Measurements from ENCODE around the gene MYLK4. TPM values are rescaled to one million over a fixed set of nuclear protein-coding genes. Genes with fewer than 3 reads are reported as not detected.

The MYLK4 gene
- total RNA-seq, 1 donor from 2014 or later: 1.1 TPM

DNA sequence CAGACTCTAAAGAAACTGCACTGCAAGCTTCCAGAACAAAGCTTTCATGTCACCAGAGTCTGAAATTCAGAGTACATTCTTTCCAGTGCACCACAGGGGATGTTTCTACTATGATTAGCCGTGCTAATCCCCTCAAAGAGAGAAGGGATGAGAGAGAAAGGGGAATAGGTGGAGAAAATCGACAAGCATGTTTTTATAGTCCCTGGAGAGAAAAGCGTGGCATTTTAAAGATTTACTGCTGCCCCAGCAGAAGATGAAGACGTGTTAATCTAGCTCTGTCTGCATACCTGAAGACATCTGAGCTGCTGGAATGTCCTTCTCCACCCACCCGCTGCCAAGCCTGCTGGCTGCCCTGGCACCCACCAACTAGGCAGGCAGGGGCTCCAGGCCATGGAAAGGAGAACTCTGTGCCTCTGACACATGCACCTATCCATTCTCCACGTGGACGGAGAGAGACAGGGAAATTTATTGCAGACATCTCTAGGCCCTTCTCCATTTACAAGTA lies 4.1 kb downstream of the MYLK4 start:
- H3K36me3 Mint-ChIP-seq (ENCODE audit: low read depth): no peaks in the 10 kb centered on the region

DNA sequence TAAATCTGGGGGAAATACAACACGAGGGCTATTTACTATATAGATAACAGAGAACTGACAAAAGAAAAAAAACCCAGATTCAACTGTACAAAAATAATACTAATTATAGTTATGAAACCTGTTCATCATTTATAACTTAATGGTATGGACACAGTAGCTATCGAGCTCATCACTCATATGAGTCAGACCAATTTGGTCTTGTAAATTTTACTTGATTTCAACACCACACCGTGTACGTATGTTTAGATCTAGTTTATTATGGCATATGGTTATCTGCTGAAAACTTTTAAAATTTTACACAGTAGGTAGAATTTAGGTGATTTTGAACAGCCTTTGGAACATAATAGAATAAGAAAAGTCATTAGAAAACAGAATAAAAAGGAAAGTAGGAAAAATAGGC lies 5.5 kb downstream of the MYLK4 start:
- Mint-ChIP-seq H3K9me3 (ENCODE audit: low read depth) (no peaks in the 10 kb centered on the region), H3K4me1 (ENCODE audit: low read depth) (peaks cover 55% of the 10 kb centered on the region), H3K36me3 (ENCODE audit: low read depth) (no peaks in the 10 kb centered on the region), H3K4me3 (ENCODE audit: unreplicated experiment) (no peak overlapping the region), H3K27me3 (ENCODE audit: low read depth) (no peaks in the 10 kb centered on the region), H3K27ac (ENCODE audit: unreplicated experiment) (peak overlapping the region; percentile 3)
- TF ChIP-seq, protein P1, sequence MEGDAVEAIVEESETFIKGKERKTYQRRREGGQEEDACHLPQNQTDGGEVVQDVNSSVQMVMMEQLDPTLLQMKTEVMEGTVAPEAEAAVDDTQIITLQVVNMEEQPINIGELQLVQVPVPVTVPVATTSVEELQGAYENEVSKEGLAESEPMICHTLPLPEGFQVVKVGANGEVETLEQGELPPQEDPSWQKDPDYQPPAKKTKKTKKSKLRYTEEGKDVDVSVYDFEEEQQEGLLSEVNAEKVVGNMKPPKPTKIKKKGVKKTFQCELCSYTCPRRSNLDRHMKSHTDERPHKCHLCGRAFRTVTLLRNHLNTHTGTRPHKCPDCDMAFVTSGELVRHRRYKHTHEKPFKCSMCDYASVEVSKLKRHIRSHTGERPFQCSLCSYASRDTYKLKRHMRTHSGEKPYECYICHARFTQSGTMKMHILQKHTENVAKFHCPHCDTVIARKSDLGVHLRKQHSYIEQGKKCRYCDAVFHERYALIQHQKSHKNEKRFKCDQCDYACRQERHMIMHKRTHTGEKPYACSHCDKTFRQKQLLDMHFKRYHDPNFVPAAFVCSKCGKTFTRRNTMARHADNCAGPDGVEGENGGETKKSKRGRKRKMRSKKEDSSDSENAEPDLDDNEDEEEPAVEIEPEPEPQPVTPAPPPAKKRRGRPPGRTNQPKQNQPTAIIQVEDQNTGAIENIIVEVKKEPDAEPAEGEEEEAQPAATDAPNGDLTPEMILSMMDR (IDR thresholded peaks at IDR 0.05): no peak
- DNase-seq (ENCODE audit: low spot score): no peak

More for the DNA sequence above, 4.1 kb downstream of the MYLK4 start:
- no peak for DNase-seq (ENCODE audit: low spot score)
- H3K9me3 Mint-ChIP-seq (ENCODE audit: low read depth): no peaks in the 10 kb centered on the region
- H3K4me1 Mint-ChIP-seq (ENCODE audit: low read depth): peaks cover 55% of the 10 kb centered on the region
- no peaks in the 10 kb centered on the region for H3K27me3 Mint-ChIP-seq (ENCODE audit: low read depth)
- H3K4me3 Mint-ChIP-seq (ENCODE audit: unreplicated experiment): no peak overlapping the region
- TF ChIP-seq, protein P1 (IDR thresholded peaks at IDR 0.05): no peak
- peak overlapping the region; percentile 78 for H3K27ac Mint-ChIP-seq (ENCODE audit: unreplicated experiment)

DNA sequence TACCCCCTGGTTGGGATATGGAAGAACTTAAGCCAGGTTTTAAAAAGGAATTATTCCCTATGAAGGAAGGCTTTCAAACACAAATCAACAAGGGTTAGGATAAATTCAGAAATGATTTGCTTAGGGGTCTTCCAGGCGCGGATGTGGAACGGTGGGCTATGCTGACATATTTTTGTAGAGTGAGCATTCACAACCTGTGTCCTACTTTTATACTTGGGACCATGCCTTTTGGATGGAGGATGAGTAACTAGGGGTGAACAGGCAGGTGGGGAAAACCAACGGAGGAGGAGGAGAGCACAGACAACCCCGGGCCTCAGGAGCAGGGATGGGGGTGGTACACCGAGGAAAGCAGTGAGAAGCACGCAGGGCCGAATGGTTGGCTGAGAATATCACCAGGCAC lies 5.9 kb downstream of the MYLK4 start:
- H3K36me3 Mint-ChIP-seq (ENCODE audit: low read depth): no peaks in the 10 kb centered on the region
- H3K9me3 Mint-ChIP-seq (ENCODE audit: low read depth): no peaks in the 10 kb centered on the region
- TF ChIP-seq, protein P1 (IDR thresholded peaks at IDR 0.05): no peak
- no peaks in the 10 kb centered on the region for H3K27me3 Mint-ChIP-seq (ENCODE audit: low read depth)
- H3K27ac Mint-ChIP-seq (ENCODE audit: unreplicated experiment): no peak overlapping the region
- no peak for DNase-seq (ENCODE audit: low spot score)
- H3K4me3 Mint-ChIP-seq (ENCODE audit: unreplicated experiment): no peak overlapping the region
- peaks cover 53% of the 10 kb centered on the region for H3K4me1 Mint-ChIP-seq (ENCODE audit: low read depth)

DNA sequence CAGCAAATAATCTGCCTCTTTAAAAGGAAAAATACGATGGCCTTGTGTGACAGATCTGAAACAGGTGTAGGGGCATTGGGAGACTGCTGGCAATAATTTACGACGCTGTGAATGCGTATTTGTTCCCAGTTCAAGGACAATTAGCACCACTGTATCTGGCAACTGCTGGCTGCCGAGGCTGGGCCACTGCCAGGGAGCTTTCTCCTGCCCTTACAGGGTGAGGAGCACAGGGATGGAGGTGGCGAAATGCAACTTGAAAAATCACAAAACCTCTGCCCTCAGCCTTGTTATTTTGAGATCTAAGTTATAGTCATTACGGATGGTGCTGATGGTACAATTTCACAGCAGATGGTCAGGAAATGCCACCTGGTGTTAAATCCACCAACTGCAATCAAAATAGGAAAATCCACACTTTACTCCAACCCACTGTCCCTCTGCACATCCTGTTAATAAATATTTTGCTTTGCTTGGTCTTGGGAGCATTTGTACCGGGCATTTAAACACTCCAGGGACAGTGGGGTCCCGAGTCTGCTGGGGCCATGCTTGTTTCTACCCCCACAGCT lies 6.4 kb downstream of the MYLK4 start:
- no peak for DNase-seq (ENCODE audit: low spot score)
- Mint-ChIP-seq H3K27me3 (ENCODE audit: low read depth) (no peaks in the 10 kb centered on the region), H3K36me3 (ENCODE audit: low read depth) (no peaks in the 10 kb centered on the region), H3K27ac (ENCODE audit: unreplicated experiment) (peak overlapping the region; percentile 22), H3K4me3 (ENCODE audit: unreplicated experiment) (no peak overlapping the region), H3K9me3 (ENCODE audit: low read depth) (no peaks in the 10 kb centered on the region), H3K4me1 (ENCODE audit: low read depth) (peaks cover 52% of the 10 kb centered on the region)
- TF ChIP-seq, protein P1 (IDR thresholded peaks at IDR 0.05): peak; percentile 77

DNA sequence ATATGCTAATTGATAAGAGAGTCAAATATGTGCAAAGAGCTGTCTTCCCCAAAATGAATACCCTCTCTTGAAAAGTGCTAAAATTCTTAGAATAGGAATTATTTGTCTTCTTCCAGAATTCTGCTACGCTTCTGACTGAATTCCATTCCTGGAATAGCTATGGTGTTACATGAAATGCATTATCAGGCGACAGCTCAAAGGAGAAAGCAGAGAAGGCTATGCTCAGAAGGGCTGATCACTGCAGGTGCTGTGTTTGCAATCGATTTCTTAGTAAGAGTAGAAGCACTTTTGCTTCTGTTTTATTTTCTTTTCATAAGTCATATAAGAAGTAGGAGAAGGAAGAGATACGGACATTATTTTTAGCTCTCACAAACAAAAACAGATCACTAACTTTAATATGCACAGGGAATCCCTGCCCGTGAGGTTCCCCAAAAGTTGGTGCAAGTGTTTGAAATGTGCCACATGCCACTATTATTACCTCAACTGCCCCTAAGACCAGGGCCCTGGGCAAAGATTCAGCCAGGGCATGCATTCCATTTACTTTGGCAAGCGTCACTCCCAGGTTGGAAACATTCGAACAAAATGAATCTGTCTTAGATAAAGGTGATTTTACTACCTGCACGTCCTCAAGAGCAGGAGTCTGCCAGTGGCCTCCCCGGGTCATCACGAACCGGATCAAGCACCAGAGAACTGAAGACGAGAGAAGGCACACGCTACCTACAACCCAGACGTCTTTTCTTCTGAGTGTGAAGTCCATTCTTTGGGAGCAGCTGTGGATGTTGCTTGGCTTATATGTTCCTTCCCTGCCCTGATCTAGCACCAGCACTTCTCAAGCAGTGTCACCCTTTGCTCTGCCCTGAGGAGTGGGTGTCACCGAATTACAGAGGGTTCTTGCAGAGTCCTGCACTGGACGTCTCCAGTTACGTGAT lies 7.2 kb downstream of the MYLK4 start:
- no peaks in the 10 kb centered on the region for H3K9me3 Mint-ChIP-seq (ENCODE audit: low read depth)

More for the DNA sequence above, 7.2 kb downstream of the MYLK4 start:
- Mint-ChIP-seq H3K4me1 (ENCODE audit: low read depth) (peaks cover 53% of the 10 kb centered on the region), H3K27ac (ENCODE audit: unreplicated experiment) (peak overlapping the region; percentile 55), H3K4me3 (ENCODE audit: unreplicated experiment) (no peak overlapping the region), H3K27me3 (ENCODE audit: low read depth) (no peaks in the 10 kb centered on the region), H3K36me3 (ENCODE audit: low read depth) (no peaks in the 10 kb centered on the region)
- TF ChIP-seq, protein P1 (IDR thresholded peaks at IDR 0.05): no peak
- no peak for DNase-seq (ENCODE audit: low spot score)

Measured in chondrocyte (in vitro differentiated cells).